ENCODE measurements around the gene GMPPB.
"Not testable (repeated sequence)": the region's sequence is repeated elsewhere in the genome, so short reads cannot be mapped to it uniquely, and the experiment has no call there.

Gene GMPPB

DNA sequence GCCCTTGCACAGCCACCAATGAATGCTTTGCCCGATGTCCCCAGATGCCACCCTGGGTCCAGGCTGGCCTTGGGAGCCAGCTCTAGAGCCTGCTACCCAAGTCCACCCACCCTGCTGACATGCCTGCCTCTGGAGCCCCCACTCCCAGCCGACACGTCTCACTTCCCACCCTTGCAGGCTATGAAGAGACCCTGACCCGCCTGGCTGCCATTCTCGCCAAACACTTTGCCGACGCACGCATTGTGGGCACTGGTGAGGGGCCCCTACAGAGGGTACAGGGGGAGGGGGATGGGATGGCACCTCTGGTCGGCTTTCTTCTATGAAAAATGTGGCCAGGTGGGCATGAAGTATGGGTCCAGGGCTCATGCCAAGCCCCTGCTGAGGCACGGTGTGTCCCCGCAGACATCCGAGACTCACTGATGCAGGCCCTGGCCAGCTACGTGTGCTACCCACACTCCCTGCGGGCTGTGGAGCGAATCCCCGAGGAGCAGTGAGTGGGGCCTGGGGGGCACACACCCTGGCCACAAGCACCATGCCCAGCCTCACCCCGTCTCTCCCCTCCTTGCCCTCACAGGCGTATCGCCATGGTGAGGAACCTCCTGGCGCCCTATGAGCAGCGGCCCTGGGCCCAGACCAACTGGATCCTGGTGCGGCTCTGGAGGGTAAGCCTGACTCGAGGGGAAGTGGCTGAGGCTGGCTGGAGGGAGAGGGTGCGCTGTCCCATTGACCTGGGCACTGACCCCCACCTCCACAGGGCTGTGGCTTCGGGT, 10.2 kb downstream of the GMPPB start:
- DNase-seq (no peak), ATAC-seq (no peak)

- ATAC-seq (no peak), DNase-seq (no peak)
These were observed 11.0 kb downstream of the GMPPB start for GRCh38 chr3:49712631-49713317.

- no peak for DNase-seq
These were observed 11.6 kb downstream of the GMPPB start for GRCh38 chr3:49712166-49712565.

DNA sequence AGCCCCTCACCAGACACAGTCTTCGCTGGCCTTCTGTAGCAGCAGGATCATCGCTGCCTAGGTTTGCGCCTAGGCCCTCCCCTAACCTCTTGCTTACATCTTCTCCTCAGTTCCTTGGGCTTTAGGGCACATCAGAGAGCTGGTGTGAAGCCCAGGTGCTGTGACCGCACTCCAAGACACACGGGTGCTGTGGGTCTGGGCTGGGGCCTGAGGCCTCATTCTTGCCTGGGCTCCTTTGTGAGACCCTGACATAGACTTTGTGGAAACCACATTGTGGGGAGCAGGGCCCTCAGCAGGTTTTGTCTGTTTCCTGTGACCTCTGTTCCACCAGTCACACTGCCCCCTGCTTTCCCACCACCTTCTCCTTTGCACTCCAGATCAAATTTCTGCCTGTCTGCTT, 12.3 kb downstream of the GMPPB start:
- ATAC-seq (no peak), DNase-seq (no peak)

More at GRCh38 chr3:49712166-49712565, 11.6 kb downstream of the GMPPB start:
- ATAC-seq = no peak

DNA sequence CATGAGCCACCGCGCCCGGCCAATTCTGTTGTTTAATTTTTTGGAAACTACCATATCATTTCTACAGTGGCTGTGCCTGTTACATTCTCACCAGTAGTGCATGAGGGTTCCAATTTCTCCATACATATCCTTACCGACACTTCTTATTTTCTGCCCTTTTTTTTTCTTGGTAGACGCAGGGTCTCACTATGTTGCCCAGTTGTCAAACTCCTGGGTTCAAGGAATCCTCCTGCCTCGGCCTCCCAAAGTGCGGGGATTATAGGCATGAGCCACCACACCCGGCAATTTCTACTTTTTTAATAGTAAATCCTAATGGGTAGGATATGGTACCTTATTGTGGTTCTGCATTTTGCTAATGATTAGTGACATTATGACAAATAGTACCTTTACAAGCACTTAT, 13.9 kb downstream of the GMPPB start:
- no peak for ATAC-seq

DNA sequence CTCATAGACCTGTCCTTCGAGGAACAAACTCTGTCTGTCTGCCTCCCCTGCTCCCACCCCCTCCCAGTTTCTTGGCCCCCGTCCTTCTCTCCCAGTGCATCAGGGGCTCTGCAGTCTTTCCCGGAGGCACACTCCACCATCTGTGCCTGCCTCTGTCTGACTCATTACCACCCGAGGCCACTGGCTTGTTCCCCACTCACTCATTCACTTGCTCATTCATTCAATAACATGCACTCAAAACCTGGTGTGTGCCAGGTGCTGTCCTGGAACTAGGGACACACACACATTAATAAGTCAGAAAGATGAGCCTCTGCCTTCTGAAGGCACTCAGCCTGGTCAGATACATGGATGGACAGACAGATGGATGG, 16.7 kb downstream of the GMPPB start:
- ATAC-seq (no peak), DNase-seq (no peak)

More for the DNA sequence above, 13.9 kb downstream of the GMPPB start:
- DNase-seq = no peak

GRCh38 chr3:49706456-49707112, 17.2 kb downstream of the GMPPB start:
- DNase-seq = no peak

DNA sequence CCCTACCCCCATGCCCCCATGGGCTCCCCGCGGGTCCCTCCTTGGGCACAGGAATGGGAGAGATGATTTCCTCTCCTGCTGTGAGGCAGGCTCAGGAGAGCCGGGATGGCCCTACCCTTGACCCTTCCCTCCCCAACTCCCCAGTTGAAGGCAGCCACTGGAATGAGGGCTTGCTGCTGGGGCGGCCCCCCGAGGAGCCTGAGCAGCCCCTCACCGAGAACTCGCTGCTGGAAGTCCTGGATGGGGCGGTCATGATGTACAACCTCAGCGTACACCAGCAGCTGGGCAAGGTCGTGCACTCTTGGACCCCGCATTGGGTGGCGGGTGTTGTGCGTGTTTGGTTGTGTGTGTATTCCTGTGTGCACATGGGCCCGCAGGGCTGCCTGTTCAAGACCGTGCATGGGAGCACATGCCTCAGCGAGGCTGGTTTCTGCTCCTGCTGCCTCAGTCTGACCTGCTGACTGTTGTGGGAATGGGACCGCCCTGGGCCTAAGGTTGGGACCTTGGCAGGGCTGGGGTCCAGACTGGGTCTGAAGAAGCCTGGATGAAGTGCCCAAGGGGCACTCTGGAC, 18.3 kb downstream of the GMPPB start:
- no peak for ATAC-seq
- no peak for DNase-seq

More at GRCh38 chr3:49706456-49707112, 17.2 kb downstream of the GMPPB start:
- no peak for ATAC-seq

DNA sequence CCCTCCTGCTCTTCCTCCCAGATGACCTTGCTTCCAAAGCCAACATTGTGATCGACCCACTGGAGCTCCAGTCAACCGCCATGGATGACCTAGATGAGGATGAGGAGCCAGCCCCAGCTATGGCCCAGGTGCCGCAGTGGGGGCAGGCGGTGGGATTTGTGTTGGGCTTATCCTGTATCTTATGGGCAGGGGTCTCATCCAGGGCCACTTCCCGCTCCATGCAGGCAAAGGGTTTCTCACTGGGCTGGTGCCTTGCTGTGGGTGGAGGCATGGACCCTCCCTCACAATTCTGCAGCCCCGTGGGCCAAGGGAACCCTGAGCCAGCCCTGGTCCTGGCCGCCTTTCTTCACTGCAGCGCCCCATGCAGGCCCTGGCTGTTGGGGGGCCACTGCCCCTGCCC, 19.1 kb downstream of the GMPPB start:
- DNase-seq = no peak
- no peak for ATAC-seq

DNA sequence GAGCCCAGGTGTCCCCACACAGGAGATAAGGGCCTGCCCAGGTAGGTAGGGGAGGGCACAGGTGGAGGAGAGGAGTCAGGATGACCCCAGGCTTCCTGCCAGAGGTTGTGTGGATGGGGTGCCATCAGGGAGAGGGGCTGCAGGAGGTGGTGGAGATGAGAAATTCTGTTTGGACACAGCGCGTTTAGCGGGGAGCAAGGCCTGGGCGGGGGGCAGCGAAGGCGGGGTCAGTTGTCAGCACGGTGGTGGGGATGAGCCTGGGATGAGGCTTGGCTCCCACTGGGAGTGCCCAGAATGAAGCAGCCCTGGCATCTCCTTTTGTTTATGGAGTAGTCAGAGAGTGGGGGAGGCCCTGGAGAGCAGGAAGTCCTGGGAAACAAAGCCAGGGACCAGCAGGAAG, 19.8 kb downstream of the GMPPB start:
- DNase-seq (no peak), ATAC-seq (no peak)

DNA sequence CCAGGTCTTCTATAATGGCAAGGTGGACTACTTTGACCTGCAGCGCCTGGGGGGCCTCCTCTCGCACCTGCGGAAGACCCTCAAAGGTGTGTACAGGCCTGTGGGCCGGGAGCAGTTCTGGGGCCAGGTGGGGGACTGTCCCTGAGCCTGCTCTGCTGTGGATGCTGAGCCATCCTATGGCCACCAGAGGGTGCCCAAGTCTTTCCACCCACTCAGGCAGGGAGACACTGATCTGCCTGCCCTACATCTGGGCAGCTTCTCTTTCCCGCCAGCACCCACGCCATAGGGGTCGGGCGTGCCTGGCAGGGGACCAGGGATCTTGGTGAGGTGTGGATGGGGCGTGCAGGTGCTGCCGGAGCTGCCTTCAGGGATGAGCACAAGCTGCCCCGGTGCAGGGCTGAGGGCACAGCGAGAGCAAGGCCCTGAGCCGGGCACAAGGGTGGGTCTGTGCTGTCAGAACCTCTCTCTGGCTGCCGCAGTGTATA, 20.3 kb downstream of the GMPPB start:
- ATAC-seq (peak; percentile 84), DNase-seq (peak; percentile 66)

DNA sequence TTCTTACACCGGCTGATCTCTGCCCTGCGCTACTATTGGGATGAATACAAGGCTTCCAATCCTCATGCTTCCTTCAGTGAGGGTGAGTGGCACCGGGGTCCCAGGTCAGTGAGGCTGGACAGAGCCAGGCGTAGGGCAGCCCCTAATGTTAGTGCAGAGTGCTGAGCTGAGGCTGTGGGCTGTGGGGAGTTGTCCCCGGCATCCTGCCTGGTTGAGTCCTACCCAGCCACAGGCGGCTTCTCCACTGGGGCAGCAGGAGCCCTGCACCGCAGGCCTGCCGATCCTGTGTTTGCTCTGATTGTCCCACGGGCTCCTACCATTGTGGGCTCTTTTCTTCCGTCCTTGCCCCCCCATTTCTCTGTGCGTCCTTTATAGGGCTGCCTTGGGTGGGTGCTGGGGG, 21.1 kb downstream of the GMPPB start:
- no peak for DNase-seq
- ATAC-seq = no peak

DNA sequence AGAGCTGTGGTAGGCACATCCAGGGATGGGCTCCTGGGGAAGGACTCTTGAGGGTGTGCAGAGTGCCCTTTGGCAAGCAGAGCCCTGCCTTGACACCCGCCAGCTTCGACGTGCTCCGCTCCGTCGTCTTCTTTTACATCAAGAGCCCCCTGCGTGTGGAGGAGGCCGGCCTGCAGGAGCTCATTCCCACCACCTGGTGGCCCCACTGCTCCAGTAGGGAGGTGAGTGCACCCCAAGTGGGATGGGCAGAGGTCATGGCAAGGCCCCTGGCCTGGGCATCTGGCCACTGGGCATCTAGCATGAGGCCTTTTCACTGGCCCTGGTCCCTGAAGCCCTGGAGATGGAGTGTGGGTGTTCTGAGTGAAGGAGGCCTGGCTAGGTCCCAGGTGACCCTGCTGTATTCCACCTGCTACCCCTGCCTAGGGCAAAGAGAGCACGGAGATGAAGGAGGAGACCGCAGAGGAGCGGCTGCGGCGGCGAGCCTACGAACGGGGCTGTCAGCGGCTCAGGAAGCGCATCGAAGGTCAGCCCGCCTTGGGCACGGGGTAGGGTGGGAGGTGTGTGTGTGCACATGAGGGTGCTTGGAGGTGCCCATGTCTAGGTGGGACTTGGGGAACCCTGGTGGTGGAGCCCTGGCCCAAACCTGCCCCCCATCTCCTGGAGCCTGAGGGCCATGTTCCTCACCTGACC, 22.2 kb downstream of the GMPPB start:
- DNase-seq = no peak
- ATAC-seq = no peak

GRCh38 chr3:49700453-49701128, 23.2 kb downstream of the GMPPB start:
- ATAC-seq (no peak), DNase-seq (no peak)

GRCh38 chr3:49700014-49700413, 23.7 kb downstream of the GMPPB start:
- DNase-seq (no peak), ATAC-seq (no peak)

DNA sequence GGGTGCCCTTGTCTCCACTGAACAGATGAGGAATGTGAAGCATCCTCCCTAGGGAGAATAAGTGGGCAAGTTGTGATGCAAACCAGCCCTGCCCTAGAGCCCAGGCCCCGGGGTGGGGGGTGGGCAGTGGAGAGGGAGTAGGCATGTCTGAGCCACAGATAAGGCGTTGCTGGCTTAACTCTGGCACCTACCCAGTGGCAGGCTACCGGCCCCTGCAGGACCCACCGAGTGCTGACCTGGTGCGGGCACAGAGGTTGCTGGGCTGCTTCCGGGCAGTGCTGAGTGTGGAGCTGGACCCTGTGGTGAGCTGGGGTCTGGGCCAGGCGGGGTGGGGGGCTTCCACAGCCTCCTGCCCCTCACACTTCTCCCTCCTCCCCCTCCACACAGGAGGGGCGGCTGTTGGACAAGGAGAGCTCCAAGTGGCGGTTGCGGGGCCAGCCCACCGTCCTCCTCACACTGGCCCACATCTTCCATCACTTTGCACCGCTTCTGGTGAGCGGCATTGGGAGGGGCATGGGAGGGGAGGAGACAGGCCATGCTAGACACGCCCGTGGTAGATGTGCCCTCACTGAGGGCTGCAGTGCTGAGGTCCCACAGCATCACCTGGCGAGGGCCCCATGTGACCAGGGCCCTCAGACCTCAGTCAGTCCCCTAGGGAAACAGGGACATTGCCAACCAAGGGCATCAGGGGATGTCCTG, 24.3 kb downstream of the GMPPB start:
- ATAC-seq = no peak

DNA sequence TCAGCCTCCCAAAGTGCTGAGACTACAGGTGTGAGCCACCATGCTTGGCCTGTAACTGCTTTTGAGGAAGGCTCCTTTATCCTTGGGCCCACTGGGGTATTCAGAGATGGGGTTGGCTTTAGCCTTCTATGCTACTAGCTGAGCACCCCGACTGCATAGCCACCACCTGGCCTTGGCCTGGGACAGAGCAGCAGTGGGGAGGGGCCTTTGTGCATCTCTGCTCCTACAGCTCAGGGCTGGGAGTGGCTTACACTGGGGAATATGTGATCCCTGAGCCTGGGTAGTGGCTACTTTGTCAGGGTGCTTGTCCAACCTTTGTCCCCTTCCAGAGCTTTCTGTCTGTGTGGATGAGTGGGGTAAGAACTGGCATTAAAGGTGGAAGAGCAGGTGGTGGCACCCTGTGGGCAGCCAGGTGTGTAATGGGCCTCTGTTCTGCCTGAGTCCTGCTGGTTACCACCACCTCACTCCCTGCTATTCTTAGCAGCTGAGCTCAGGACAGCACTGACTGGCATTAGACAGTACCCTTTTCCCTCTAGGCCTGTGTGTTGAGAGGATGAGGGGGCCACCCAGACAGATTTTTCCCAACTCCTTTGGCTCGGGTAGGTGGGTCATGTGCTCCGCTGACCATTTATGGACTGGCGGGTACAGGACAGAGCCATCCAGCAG, 28.3 kb downstream of the GMPPB start:
- not testable (repeated sequence) for ATAC-seq

More for the DNA sequence above, 24.3 kb downstream of the GMPPB start:
- no peak for DNase-seq

GRCh38 chr3:49694409-49695070, 29.2 kb downstream of the GMPPB start:
- ATAC-seq, DNase-seq: not testable (repeated sequence)

More for the DNA sequence above, 28.3 kb downstream of the GMPPB start:
- DNase-seq = not testable (repeated sequence)

DNA sequence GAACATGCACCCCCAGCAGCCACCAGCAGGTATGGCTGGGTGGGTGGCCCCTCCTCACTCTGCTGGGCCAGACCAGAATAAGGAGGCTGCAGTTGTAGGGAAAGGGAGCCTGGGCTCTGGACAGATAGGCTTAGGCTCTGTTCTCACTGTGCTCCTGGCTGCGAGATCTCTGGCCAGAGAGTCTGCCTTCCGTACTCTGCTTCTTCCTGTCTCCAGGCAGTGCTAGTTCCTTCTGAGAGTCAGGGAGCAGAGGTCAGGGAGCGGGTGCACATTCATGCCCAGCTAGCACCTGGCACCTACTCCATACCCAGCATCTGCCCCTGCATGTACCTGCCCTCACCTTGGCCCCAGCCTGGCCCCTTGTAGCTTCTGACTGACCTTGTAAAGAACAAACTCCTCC, 32.3 kb downstream of the GMPPB start:
- ATAC-seq, DNase-seq: not testable (repeated sequence)

DNA sequence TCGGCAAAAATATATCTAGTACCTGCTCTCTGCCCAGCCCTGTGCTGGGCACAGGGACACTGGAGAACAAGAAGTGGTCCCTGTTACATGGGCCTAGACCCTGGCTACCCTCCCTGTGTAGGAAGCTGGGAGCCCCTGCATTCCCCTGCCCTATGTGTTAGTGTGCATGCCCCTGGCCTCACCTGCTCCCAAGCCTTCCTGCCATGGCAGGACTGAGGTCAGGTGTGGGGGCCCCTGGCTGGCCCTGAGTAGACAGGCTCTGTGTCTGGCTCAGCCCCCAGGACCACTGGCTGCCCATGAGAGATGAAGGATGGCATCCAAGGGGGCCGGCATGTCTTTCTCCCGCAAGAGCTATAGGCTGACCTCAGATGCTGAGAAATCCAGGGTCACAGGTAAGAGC, 32.9 kb downstream of the GMPPB start:
- ATAC-seq, DNase-seq: not testable (repeated sequence)

Measured in stimulated activated naive CD8-positive, alpha-beta T cell treated with anti-CD3 and anti-CD28 coated beads, Interleukin-15, Interleukin-2, amounts not matched to agents 100 U/mL and 50 U/mL, for 24 hours (primary cell).